ENCODE measurements around the gene KAT2A. TPM values are rescaled to one million over a fixed set of nuclear protein-coding genes. Genes with fewer than 3 reads are reported as not detected.

Gene KAT2A
- total RNA-seq, 1 experiment from 2014 or later, result 44.8 TPM

DNA sequence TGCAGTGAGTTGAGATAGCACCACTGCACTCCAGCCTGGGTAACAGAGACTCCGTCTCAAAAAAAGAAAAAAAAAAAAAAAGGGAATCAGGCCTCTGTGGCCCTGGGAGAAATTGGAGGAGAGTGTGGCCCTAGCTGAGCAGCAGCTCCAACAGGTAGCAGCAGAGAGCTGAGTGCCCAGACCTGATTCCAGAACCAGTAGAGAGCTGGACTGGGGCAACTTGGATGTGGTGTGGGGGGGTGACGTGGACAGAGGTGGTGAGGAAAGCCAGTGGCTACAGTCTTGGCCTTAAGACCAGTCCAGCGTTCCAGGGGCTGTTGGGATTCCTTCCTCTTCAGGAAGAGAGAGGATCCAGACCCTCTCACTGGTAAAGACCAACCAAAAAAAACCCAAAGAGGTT, 3.1 kb upstream of the KAT2A start:
- no peak overlapping the region for H3K4me3 Mint-ChIP-seq
- peaks cover 37% of the 10 kb centered on the region for H3K36me3 Mint-ChIP-seq
- CTCF ChIA-PET, result interaction anchor here (0.5 to 2.3 kb wide), 9 partner anchors 10 to 443 kb away, joined by 3 to 8 read pairs (median 3); partner anchors contain the start of gene DHX58
- H3K4me1 Mint-ChIP-seq, result peaks cover 28% of the 10 kb centered on the region
- POLR2A ChIA-PET, result interaction anchor here (0.6 kb wide), 3 partner anchors 34 to 624 kb away, joined by 3 to 6 read pairs (median 3); no protein-coding TSS in a partner anchor
- H3K27me3 Mint-ChIP-seq (ENCODE audit: low read depth), result no peaks in the 10 kb centered on the region
- no peak overlapping the region for H3K27ac Mint-ChIP-seq
- DNase-seq (ENCODE audit: low spot score) (no peak), ATAC-seq (no peak)
- no peak for TF ChIP-seq ZNF232 (CRISPR knock-in tag; IDR thresholded peaks at IDR 0.05)
- TF ChIP-seq IRF1 (CRISPR knock-in tag; IDR thresholded peaks at IDR 0.05), result no peak
- no peak for TF ChIP-seq ZNF671 (CRISPR knock-in tag; IDR thresholded peaks at IDR 0.05)
- no peak for TF ChIP-seq EMX1 (CRISPR knock-in tag; IDR thresholded peaks at IDR 0.05)
- TF ChIP-seq, protein P1, sequence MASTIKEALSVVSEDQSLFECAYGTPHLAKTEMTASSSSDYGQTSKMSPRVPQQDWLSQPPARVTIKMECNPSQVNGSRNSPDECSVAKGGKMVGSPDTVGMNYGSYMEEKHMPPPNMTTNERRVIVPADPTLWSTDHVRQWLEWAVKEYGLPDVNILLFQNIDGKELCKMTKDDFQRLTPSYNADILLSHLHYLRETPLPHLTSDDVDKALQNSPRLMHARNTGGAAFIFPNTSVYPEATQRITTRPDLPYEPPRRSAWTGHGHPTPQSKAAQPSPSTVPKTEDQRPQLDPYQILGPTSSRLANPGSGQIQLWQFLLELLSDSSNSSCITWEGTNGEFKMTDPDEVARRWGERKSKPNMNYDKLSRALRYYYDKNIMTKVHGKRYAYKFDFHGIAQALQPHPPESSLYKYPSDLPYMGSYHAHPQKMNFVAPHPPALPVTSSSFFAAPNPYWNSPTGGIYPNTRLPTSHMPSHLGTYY (CRISPR knock-in tag; IDR thresholded peaks at IDR 0.05), result no peak
- TF ChIP-seq ZNF317 (CRISPR knock-in tag; IDR thresholded peaks at IDR 0.05; ENCODE audit: borderline replicate concordance, low read depth), result no peak
- no peak for TF ChIP-seq NR2C2 (CRISPR knock-in tag; IDR thresholded peaks at IDR 0.05)
- no peak for TF ChIP-seq RORB (CRISPR knock-in tag; IDR thresholded peaks at IDR 0.05)
- no peak for TF ChIP-seq TP53 (CRISPR knock-in tag; IDR thresholded peaks at IDR 0.05)
- TF ChIP-seq ATF1 (CRISPR knock-in tag; IDR thresholded peaks at IDR 0.05), result no peak
- no peak for TF ChIP-seq GRHL2 (CRISPR knock-in tag; IDR thresholded peaks at IDR 0.05; ENCODE audit: insufficient replicate concordance, severe bottlenecking)
- TF ChIP-seq, protein P2, sequence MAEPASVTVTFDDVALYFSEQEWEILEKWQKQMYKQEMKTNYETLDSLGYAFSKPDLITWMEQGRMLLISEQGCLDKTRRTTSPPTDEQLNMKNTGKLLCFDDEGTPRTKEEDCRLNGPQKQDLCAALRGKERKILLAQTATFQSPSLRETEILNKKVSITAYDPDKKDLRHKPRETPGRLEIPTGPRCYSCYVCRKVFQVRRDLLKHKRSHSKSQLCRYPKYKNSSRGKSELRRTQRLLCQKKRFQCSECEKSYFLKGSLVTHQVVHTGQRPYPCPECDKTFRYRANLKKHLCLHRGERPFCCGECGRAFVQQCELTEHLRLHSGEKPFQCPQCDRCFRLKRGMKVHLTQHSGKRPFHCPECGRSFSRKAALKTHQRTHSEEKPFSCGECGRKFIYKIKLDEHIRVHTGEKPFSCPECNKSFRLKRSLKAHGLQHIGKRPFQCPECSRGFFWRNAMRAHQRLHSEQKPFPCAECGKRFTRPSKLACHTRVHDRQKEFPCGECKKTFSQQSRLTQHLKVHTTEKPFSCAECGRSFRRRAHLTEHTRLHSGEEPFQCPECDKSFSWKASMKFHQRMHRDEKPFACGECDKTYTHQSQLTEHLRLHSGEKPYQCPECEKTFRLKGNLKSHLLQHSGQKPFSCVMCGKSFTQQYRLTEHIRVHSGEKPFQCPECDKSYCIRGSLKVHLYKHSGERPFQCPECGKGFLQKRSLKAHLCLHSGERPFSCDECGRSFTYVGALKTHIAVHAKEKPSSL (CRISPR knock-in tag; conservative IDR thresholded peaks at IDR 0.05), result no peak
- no peak for TF ChIP-seq SMAD3 (CRISPR knock-in tag; IDR thresholded peaks at IDR 0.05; ENCODE audit: borderline replicate concordance)
- TF ChIP-seq SMAD4 (CRISPR knock-in tag; IDR thresholded peaks at IDR 0.05), result no peak
- no peak for TF ChIP-seq SOX15 (CRISPR knock-in tag; IDR thresholded peaks at IDR 0.05)
- TF ChIP-seq AFF4 (CRISPR knock-in tag; IDR thresholded peaks at IDR 0.05; ENCODE audit: borderline replicate concordance), result no peak
- no peak for TF ChIP-seq ZNF121 (CRISPR knock-in tag; IDR thresholded peaks at IDR 0.05)
- TF ChIP-seq, protein P3, sequence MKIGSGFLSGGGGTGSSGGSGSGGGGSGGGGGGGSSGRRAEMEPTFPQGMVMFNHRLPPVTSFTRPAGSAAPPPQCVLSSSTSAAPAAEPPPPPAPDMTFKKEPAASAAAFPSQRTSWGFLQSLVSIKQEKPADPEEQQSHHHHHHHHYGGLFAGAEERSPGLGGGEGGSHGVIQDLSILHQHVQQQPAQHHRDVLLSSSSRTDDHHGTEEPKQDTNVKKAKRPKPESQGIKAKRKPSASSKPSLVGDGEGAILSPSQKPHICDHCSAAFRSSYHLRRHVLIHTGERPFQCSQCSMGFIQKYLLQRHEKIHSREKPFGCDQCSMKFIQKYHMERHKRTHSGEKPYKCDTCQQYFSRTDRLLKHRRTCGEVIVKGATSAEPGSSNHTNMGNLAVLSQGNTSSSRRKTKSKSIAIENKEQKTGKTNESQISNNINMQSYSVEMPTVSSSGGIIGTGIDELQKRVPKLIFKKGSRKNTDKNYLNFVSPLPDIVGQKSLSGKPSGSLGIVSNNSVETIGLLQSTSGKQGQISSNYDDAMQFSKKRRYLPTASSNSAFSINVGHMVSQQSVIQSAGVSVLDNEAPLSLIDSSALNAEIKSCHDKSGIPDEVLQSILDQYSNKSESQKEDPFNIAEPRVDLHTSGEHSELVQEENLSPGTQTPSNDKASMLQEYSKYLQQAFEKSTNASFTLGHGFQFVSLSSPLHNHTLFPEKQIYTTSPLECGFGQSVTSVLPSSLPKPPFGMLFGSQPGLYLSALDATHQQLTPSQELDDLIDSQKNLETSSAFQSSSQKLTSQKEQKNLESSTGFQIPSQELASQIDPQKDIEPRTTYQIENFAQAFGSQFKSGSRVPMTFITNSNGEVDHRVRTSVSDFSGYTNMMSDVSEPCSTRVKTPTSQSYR (CRISPR knock-in tag; IDR thresholded peaks at IDR 0.05), result no peak
- no peak for TF ChIP-seq ZNF416 (CRISPR knock-in tag; IDR thresholded peaks at IDR 0.05)
- H3K9me3 Mint-ChIP-seq, result no peaks in the 10 kb centered on the region
